ENCODE data around the gene MYH14. TPM values are rescaled to one million over a fixed set of nuclear protein-coding genes. Genes with fewer than 3 reads are reported as not detected.

Gene MYH14
- total and polyA plus RNA-seq, 2 of the 4 experiments (the other 2 are of a cell fraction) = not detected

GRCh38 chr19:50290775-50291174 lies 87.4 kb downstream of the MYH14 start:
- H3K9me3 ChIP-seq (ENCODE audit: control insufficient read depth, insufficient read depth, low read length) = peaks cover 24% of the 10 kb centered on the region
- H4K8ac ChIP-seq (ENCODE audit: low read depth in 2 of 2, low read length in 2 of 2) = no peak overlapping the region
- H3K9ac ChIP-seq (ENCODE audit: low read depth, low read length) = no peak overlapping the region
- no peaks in the 10 kb centered on the region for H3K79me1 ChIP-seq (ENCODE audit: low read depth in 1 of 2, low read length in 2 of 2)
- intact Hi-C loops (cut with micrococcal nuclease) = no loop called here
- H2BK120ac ChIP-seq (ENCODE audit: low read depth, low read length) = no peak overlapping the region
- H3K18ac ChIP-seq (ENCODE audit: low read depth, low read length) = no peak overlapping the region
- no peak overlapping the region for H4K91ac ChIP-seq (ENCODE audit: insufficient read depth, low read depth, low read length)
- H3K4me3 ChIP-seq (ENCODE audit: insufficient read depth, low read depth, low read length) = no peak overlapping the region
- no peak overlapping the region for H2AK5ac ChIP-seq (ENCODE audit: low read depth, low read length)
- in situ Hi-C loops (cut with MboI; ENCODE audit: low sequenced_read_pairs) = no loop called here
- H3K9me1 ChIP-seq (ENCODE audit: insufficient read depth, low read length) = no peaks in the 10 kb centered on the region
- H3K36me3 ChIP-seq (ENCODE audit: control insufficient read depth, insufficient read depth, low read length) = no peaks in the 10 kb centered on the region
- WGBS, 2 experiments (ENCODE audit: extremely low coverage in 2 of 2, insufficient read length in 1 of 2) = 13% methylated on average over 3 of the region's 15 CpGs; no CpG with 5 or more reads in 1 of the 2 experiments
- no peaks in the 10 kb centered on the region for H3K27me3 ChIP-seq (ENCODE audit: control insufficient read depth, insufficient read depth, low read length)
- H2BK5ac ChIP-seq (ENCODE audit: low read depth, low read length, poor library complexity, severe bottlenecking) = no peak overlapping the region
- TF ChIP-seq RAD21 (IDR thresholded peaks at IDR 0.05; ENCODE audit: low read length) (no peak), RCOR1 (IDR thresholded peaks at IDR 0.05; ENCODE audit: insufficient replicate concordance, low read length) (no peak), POLR2A (IDR thresholded peaks at IDR 0.05; ENCODE audit: low read depth, low read length) (no peak), CEBPB (IDR thresholded peaks at IDR 0.05; ENCODE audit: low read depth, low read length) (no peak), SMC3 (IDR thresholded peaks at IDR 0.05; ENCODE audit: low read depth, low read length) (no peak), NFE2L2 (IDR thresholded peaks at IDR 0.05; ENCODE audit: low read depth, low read length) (no peak), MXI1 (IDR thresholded peaks at IDR 0.05; ENCODE audit: borderline replicate concordance, low read depth, low read length) (no peak), RFX5 (IDR thresholded peaks at IDR 0.05; ENCODE audit: low read depth, low read length) (no peak), MAZ (IDR thresholded peaks at IDR 0.05; ENCODE audit: borderline replicate concordance, low read depth, low read length) (no peak), CTCF (conservative IDR thresholded peaks at IDR 0.05; ENCODE audit: low read depth, low read length) (no peak), CHD1 (IDR thresholded peaks at IDR 0.05; ENCODE audit: low read depth, low read length) (no peak), USF2 (IDR thresholded peaks at IDR 0.05; ENCODE audit: low read depth, low read length) (no peak), BHLHE40 (IDR thresholded peaks at IDR 0.05; ENCODE audit: low read depth, low read length) (no peak), FOS (IDR thresholded peaks at IDR 0.05; ENCODE audit: low read depth, low read length) (no peak), ELK1 (IDR thresholded peaks at IDR 0.05; ENCODE audit: borderline replicate concordance, low read depth, low read length) (no peak), MAFK (IDR thresholded peaks at IDR 0.05; ENCODE audit: low read depth, low read length) (no peak)
- DNase-seq (no peak), ATAC-seq (ENCODE audit: low read depth) (no peak)
- no peaks in the 10 kb centered on the region for H4K20me1 ChIP-seq (ENCODE audit: insufficient read depth, low read length)
- H2AK9ac ChIP-seq (replicated peaks; ENCODE audit: low read depth, low read length, poor library complexity) = no peak overlapping the region
- ChIA-PET POLR2A (ENCODE audit: unreplicated experiment) (no interaction called here), CTCF (no interaction called here)
- H4K5ac ChIP-seq (ENCODE audit: low read depth, low read length) = no peak overlapping the region
- no TSS peak for BruUV-seq (replicated peaks)
- dilution Hi-C loops (cut with HindIII; ENCODE audit: low sequenced_read_pairs, unreplicated experiment) = no loop called here
- H3K4ac ChIP-seq (ENCODE audit: low read depth, low read length) = no peak overlapping the region
- no peak overlapping the region for H2BK15ac ChIP-seq (ENCODE audit: low read depth, low read length)
- H3K56ac ChIP-seq (ENCODE audit: extremely low read depth, insufficient read depth, low read length) = no peak overlapping the region
- no peak overlapping the region for H3K14ac ChIP-seq (replicated peaks; ENCODE audit: low read depth, low read length)
- no peak overlapping the region for H2BK20ac ChIP-seq (ENCODE audit: low read depth, low read length)
- no peak overlapping the region for H3K23ac ChIP-seq (ENCODE audit: low read depth, low read length)
- no peak overlapping the region for H2AFZ ChIP-seq (replicated peaks; ENCODE audit: low read length, poor library complexity)
- H3K4me1 ChIP-seq (ENCODE audit: control insufficient read depth, insufficient read depth, low read length) = no peaks in the 10 kb centered on the region
- no peak overlapping the region for H3K4me2 ChIP-seq (ENCODE audit: low read depth, low read length)
- no peak overlapping the region for H3K27ac ChIP-seq (ENCODE audit: insufficient read depth, low read length)

All from IMR-90 (cell line).